Glutamatergic neuron (in vitro differentiated cells): ENCODE results near the gene CAMK1D. TPM values are rescaled to one million over a fixed set of nuclear protein-coding genes. Genes with fewer than 3 reads are reported as not detected.
"Not testable (repeated sequence)": the region's sequence is repeated elsewhere in the genome, so short reads cannot be mapped to it uniquely, and the experiment has no call there.

Source experiments
- DNase-seq: peaks from one replicate; pipeline ENCODE4 v3.0.0; 2022
- H3K27ac Mint-ChIP-seq: one replicate; pipeline ENCODE4 v1.8.0; 2020; ENCODE audit warnings: mild to moderate bottlenecking, mixed read lengths, inconsistent platforms; ENCODE audit not compliant: unreplicated experiment
- H3K27me3 Mint-ChIP-seq: one replicate; pipeline ENCODE4 v1.8.0; 2020; ENCODE audit warnings: mild to moderate bottlenecking, moderate library complexity, mixed read lengths, inconsistent platforms; ENCODE audit not compliant: unreplicated experiment
- H3K36me3 Mint-ChIP-seq: one replicate; pipeline ENCODE4 v1.8.0; 2020; ENCODE audit warnings: mild to moderate bottlenecking, mixed read lengths, inconsistent platforms; ENCODE audit not compliant: unreplicated experiment
- H3K4me1 Mint-ChIP-seq: one replicate; pipeline ENCODE4 v1.8.0; 2020; ENCODE audit warnings: mild to moderate bottlenecking, low read depth, mixed read lengths, inconsistent platforms; ENCODE audit not compliant: unreplicated experiment
- H3K4me3 Mint-ChIP-seq: one replicate; pipeline ENCODE4 v1.8.0; 2020; ENCODE audit warnings: mild to moderate bottlenecking, mixed read lengths, inconsistent platforms; ENCODE audit not compliant: unreplicated experiment
- H3K9me3 Mint-ChIP-seq: one replicate; pipeline ENCODE4 v1.8.0; 2020; ENCODE audit warnings: mild to moderate bottlenecking, moderate library complexity, mixed read lengths, inconsistent platforms; ENCODE audit not compliant: unreplicated experiment
- CTCF ChIP-seq: fragments of 200-600 bp; sonication (generic); IDR thresholded peaks from one replicate; pipeline ENCODE4 v1.5.0; 2021; ENCODE audit not compliant: partially characterized antibody, unreplicated experiment
- total RNA-seq: library from RNA; stranded (reverse); fragmentation: NEBNext Ultra II Directional; extraction: Animal tissue kit (Norgen Biotek cat#: 25700); gene quantifications from one replicate; pipeline ENCODE4 v1.2.1, GENCODE V29; 2021; ENCODE audit not compliant: unreplicated experiment

The CAMK1D gene
- total RNA-seq, 1 donor from 2014 or later: 29.8 TPM

GRCh38 chr10:12438919-12439692 is 89.8 kb downstream of the CAMK1D start:
- H3K9me3 Mint-ChIP-seq: no peaks in the 10 kb centered on the region
- no peak overlapping the region for H3K4me3 Mint-ChIP-seq
- H3K36me3 Mint-ChIP-seq: peaks cover 3% of the 10 kb centered on the region
- no peaks in the 10 kb centered on the region for H3K4me1 Mint-ChIP-seq
- no peak for DNase-seq
- H3K27me3 Mint-ChIP-seq: peaks cover 3% of the 10 kb centered on the region
- no peak overlapping the region for H3K27ac Mint-ChIP-seq
- TF ChIP-seq CTCF: no peak

- not testable (repeated sequence) for H3K36me3 Mint-ChIP-seq, H3K27ac Mint-ChIP-seq, H3K4me1 Mint-ChIP-seq, H3K4me3 Mint-ChIP-seq, DNase-seq, H3K27me3 Mint-ChIP-seq, H3K9me3 Mint-ChIP-seq
Observed at GRCh38 chr10:12439767-12440166, 90.4 kb downstream of the CAMK1D start.

- no peaks in the 10 kb centered on the region for H3K4me1 Mint-ChIP-seq
- no peak for DNase-seq
- H3K27ac Mint-ChIP-seq: no peak overlapping the region
- H3K4me3 Mint-ChIP-seq: no peak overlapping the region
- peaks cover 3% of the 10 kb centered on the region for H3K36me3 Mint-ChIP-seq
- no peaks in the 10 kb centered on the region for H3K9me3 Mint-ChIP-seq
- no peaks in the 10 kb centered on the region for H3K27me3 Mint-ChIP-seq
- TF ChIP-seq CTCF: no peak
Observed at GRCh38 chr10:12443026-12443425, 93.7 kb downstream of the CAMK1D start.

- Mint-ChIP-seq H3K9me3 (no peaks in the 10 kb centered on the region), H3K27me3 (no peaks in the 10 kb centered on the region), H3K4me3 (no peak overlapping the region), H3K4me1 (no peaks in the 10 kb centered on the region), H3K36me3 (peaks cover 3% of the 10 kb centered on the region), H3K27ac (no peak overlapping the region)
- DNase-seq: no peak
- TF ChIP-seq CTCF: no peak
Observed at GRCh38 chr10:12444981-12445700, 95.8 kb downstream of the CAMK1D start.

- Mint-ChIP-seq H3K4me1 (no peaks in the 10 kb centered on the region), H3K27ac (no peak overlapping the region), H3K36me3 (peaks cover 3% of the 10 kb centered on the region), H3K9me3 (no peaks in the 10 kb centered on the region), H3K27me3 (no peaks in the 10 kb centered on the region), H3K4me3 (no peak overlapping the region)
- no peak for TF ChIP-seq CTCF
- no peak for DNase-seq
Observed at GRCh38 chr10:12445701-12446334, 96.5 kb downstream of the CAMK1D start.
